DMS 273 (cell line): ENCODE data around the gene HSPB6.

Experiments used
- DNase-seq: peaks from one replicate; lab custom pipeline; 2025; ENCODE audit not compliant: unreplicated experiment; lab: John Stamatoyannopoulos, UW

The HSPB6 gene

GRCh38 chr19:35746531-35746930 is 10.3 kb downstream of the HSPB6 start:
- DNase-seq = no peak

GRCh38 chr19:35746087-35746462 is 10.8 kb downstream of the HSPB6 start:
- no peak for DNase-seq

DNA sequence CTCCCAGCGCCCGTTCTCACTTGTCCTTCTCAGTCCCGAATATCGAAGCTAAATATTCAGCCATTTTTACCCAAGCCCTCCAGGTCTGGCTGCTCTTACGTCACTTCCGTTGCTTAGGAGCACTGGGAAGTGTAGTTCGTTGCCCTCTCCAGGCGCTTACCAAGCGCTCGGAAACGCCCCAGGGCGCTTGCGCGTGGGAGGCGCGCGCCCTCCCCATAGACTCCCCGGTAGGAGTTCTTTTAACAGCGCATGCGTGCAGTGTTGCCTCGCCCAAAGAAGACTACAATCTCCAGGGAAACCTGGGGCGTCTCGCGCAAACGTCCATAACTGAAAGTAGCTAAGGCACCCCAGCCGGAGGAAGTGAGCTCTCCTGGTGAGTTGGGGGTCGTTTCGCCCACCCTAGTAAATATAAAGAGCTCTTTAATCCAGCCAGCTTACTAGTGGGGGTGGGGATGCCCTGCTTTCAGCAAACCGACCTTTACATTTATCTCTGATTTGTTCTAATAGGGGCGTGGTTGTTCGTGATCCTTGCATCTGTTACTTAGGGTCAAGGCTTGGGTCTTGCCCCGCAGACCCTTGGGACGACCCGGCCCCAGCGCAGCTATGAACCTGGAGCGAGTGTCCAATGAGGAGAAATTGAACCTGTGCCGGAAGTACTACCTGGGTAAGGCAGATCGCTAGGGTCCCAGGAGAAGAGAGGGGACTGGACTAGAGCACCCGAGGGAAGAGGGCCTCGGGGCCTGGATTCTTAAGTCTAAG is 11.3 kb downstream of the HSPB6 start, which contains the start of the genes PSENEN and U2AF1L4:
PSENEN (plus strand) TSS at position 324 of the 759 bp plus-strand sequence; CDS start at position 604, 280 bp downstream.
U2AF1L4 (minus strand) TSS at position 91 of the 759 bp plus-strand sequence; CDS start at position 64, 27 bp downstream.
- peak; percentile 100 for DNase-seq

DNA sequence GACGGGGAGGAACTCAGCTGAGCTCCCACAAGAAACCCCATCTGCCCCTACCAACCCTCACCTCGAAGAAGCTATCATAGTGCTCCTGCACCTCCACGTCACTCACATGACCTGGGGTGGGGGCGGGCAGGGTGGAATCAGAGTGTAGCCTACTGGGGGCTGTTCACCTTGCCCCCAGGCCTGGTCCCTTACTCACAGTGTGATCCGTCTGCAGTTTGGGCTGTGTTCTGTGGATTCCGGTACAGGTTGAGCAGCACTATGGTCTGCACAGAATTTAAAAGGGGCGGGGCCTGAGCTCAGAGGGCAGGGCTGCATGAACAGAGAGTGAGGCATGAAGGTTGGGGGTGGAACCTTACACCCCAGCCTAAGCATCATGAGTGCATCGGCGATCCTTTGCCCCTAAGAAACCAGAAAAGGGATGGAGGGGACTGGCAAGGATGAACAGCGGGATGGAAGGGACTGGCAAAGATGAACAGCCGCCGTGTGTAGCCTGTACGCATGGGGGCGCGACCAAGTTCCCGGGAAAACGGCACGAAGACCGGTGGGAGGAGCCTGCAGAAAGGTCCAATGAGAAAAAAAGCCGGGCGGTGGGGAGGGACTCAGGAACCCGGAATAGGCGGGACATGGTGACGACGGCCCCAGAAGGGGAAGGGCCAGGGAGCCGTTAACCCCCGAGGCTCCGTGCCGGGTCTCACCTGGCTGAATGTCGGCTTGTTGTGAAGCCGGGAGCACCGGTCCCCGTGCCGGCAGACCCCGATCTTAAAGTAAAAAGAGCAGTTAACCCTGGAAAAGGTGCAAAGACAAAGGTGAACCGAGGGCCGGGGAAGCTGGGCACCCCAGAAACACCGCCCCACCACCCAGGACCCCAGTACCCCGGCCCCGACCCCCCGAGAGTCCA is 12.2 kb downstream of the HSPB6 start:
- DNase-seq = peak; percentile 99

DNA sequence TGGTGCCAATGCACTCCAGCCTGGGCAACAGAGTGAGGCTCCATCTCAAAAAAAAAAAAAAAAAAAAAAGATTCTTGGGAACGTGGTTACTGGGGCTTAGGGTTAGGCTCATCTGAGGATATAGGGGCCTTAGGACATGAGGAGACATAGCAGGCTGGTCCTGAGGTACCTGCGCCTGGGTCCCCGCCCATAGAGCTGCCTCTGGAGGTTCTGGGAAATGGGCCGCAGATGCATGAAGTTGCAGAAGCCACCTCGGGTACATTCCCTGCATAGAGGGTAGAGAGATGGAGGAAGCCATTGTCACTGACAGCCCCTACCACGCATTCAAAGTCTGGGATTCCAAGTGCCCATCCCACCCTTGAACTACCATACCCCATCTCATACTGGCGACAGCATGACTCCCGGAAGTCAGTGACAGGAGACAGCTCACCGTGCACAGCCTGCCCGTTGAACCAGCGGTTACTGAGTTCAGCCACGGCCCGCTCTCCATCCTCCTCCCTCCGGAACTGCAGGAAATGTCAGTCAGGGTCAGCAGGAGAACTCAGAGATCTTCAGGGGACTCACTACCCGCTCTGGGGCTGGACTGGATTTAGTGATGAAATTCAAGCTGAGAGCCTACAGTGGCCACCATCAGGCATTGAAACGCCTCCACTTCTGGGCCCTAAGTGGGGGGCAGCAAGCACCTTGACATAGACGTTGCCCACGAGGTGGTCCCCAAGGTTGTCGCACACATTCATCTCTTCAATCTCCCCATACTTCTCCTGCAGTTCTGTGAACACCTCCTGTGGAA is 13.0 kb downstream of the HSPB6 start:
- DNase-seq = no peak

- DNase-seq = no peak
These were observed 14.6 kb downstream of the HSPB6 start, which contains the start of gene IGFLR1 for GRCh38 chr19:35742121-35742724. Gene IGFLR1 (minus strand): TSS chr19:35742452. CDS start chr19:35741180, 1,272 bp downstream.

- DNase-seq = no peak
These were observed 15.7 kb downstream of the HSPB6 start for GRCh38 chr19:35741203-35741515.

- peak; percentile 99 for DNase-seq
These were observed 16.2 kb downstream of the HSPB6 start for GRCh38 chr19:35740423-35741202.

- no peak for DNase-seq
These were observed 16.8 kb downstream of the HSPB6 start for GRCh38 chr19:35740108-35740422.

- peak; percentile 24 for DNase-seq
These were observed 17.3 kb downstream of the HSPB6 start for GRCh38 chr19:35739275-35740107.

GRCh38 chr19:35738887-35739229 is 18.0 kb downstream of the HSPB6 start:
- DNase-seq = no peak

DNA sequence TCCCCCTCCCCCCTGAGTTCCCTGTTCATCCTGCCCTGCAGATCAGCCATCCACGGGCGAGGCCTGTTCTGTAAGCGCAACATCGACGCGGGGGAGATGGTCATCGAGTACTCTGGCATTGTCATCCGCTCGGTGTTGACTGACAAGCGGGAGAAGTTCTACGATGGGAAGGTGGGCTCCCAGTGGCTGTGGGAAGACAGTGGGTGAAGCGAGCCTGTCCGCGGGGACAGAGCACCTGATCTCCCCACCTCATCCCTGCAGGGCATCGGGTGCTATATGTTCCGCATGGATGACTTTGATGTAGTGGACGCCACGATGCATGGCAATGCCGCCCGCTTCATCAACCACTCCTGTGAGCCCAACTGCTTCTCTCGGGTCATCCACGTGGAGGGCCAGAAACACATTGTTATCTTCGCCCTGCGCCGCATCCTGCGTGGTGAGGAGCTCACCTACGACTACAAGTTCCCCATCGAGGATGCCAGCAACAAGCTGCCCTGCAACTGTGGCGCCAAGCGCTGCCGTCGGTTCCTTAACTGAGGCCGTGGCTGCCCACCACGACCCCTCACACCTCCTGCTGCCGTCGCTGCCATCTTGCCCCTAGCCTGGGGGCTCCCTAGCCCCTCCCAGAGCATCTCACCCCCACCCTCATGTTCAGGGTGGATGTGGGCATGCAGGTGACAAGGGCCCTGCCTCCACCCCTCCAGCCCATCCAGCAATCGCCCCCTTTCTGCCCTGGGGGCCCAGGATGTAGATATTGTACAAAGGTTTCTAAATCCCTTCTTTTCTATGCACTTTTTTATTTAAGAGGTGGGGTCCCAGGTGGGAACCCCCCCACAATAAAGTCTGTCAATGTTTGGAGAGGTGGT is 18.6 kb downstream of the HSPB6 start:
- no peak for DNase-seq

DNA sequence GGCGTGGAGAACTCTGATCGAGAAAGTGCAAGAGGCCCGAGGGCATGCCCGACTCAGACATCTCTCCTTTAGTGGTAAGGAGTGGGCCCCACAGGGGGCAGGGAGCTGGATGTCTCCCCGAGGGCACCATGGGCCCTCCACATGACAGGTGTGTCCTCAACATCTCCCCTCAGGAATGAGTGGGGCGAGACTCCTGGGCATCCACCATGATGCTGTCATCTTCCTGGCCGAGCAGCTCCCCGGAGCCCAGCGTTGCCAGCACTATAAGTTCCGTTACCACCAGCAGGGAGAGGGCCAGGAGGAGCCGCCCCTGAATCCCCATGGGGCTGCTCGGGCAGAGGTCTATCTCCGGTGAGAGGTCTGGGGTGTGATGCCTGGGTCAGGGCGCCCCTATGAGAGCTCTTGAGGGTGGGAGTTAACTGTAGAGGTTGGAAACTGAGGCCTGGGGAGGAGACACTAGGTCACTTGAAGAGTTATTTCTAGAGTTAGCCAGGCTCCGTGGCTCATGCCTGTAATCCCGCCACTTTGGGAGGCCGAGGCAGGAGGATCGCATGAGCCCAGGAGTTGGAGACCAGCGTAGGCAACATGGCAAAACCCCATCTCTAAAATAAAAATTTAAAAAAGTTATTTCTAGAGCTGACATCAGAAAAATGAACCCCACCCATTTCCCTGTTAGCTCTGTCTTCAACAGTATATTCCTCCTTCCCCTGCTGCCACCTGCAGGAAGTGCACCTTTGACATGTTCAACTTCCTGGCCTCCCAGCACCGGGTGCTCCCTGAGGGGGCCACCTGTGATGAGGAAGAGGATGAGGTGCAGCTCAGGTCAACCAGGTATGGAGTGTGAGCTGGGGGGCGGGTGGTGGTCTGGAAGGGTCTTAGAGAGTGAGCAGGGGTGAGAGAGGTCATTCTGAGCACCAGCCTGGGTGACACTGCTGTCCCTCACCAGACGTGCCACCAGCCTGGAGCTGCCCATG is 19.6 kb downstream of the HSPB6 start:
- peak; percentile 42 for DNase-seq

DNA sequence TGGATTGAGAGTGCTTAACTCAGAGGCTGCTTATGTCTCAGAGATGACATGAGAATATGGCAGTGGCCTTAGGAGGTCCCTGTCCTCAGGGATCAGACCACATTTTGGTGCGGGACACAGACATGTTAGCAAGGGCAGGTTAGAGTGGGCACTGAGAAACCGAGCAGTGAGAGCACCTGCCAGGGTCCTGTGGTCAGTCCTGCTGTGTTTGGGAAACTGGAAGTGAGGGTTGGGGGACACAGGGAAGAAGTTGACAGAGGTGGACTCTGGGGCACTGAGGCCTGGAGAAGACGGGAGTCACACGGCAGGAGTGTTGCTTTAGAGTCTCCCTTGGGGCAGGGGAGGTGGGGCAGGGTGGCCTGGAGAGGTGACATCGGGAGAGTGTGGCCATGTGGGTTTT is 21.9 kb downstream of the HSPB6 start:
- DNase-seq = no peak

GRCh38 chr19:35734273-35734672 is 22.6 kb downstream of the HSPB6 start:
- DNase-seq = no peak

DNA sequence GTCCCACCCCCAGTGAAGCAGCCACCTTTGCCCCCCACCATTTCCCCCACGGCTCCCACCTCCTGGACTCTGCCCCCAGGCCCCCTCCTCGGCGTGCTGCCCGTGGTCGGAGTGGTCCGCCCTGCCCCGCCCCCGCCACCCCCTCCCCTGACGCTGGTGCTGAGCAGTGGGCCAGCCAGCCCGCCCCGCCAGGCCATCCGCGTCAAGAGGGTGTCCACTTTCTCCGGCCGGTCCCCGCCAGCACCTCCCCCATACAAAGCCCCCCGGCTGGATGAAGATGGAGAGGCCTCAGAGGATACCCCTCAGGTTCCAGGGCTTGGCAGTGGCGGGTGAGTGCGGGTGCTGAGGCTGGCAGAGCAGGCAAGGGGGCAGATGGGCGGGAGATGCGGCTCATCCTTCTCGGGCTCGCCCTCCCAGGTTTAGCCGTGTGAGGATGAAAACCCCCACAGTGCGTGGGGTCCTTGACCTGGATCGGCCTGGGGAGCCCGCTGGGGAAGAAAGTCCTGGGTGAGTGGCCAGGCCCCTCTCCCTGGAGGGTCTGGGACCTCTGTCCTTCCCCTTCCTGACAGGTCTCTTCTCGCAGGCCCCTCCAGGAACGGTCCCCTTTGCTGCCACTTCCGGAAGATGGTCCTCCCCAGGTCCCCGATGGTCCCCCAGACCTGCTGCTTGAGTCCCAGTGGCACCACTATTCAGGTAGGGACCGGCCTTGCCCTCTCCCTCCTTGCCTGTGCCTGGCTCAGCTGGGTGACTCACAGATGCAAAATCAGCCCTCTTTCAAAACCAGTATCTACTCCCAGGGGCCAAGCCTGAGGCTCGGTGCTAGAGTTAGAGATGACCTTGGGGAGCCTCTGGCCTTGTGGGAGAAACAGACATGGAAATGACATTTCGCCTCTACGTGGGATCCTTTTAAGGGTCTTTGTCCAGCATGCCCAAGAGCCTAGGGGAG is 23.4 kb downstream of the HSPB6 start:
- DNase-seq = no peak
